ENCODE results near the gene DTD1. TPM values are rescaled to one million over a fixed set of nuclear protein-coding genes. Genes with fewer than 3 reads are reported as not detected.

DTD1 gene
- polyA plus RNA-seq, 4 donors = 25.9 to 32.7 (median 31.9) TPM

DNA sequence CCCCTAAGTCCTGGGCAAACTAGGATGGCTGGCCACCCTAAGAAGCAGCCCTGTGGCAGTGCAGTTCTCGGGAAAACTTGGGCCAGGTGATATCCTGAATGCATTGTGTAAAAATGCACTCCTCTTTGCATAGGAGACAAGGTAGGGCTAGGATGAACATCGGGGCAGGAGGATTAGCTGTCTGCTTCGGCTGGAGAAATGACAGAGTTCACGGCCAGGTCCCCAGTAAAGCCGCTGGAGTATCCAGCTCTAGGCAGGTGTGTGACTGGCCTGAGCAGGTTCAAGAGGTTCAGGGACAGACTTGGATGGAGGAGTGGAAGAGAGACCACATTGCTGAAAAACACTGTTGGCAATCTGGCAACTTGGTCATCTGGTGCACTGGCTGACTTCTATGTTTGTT, 26.4 kb downstream of the DTD1 start:
- DNase-seq (ENCODE audit: low read depth in 4 of 4, low spot score in 3 of 4) = no peak

DNA sequence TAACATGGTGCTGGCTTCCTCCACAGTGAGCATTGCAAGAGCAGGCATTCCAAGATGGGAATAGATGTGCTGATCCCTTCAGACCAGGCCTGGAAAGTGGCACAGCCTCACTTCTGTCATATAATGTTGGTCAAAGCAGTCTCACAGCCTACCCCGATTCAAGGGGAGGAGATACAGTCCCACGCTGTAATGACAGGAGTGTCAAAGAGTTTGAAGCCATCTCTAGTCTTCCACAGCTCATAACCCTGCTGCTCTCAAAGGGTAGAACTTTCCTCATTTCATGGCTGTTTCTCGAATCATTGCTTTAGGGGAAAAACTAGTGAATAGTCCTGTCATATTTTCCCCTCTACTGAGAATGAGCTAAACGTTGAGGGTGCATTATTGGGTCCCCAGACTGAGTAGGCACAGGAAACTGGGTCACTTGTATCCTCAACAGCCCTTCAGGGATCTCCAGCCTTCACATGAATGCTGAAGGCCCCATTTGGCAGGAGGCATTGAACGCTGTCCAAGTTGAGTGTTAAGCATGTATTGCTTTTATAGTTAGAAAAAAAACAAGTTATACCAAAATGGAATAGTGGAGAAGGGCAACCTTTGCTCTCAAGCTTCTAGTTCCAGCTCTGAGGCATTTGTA, 27.3 kb downstream of the DTD1 start:
- no peak for DNase-seq (ENCODE audit: low read depth in 4 of 4, low spot score in 3 of 4)

DNA sequence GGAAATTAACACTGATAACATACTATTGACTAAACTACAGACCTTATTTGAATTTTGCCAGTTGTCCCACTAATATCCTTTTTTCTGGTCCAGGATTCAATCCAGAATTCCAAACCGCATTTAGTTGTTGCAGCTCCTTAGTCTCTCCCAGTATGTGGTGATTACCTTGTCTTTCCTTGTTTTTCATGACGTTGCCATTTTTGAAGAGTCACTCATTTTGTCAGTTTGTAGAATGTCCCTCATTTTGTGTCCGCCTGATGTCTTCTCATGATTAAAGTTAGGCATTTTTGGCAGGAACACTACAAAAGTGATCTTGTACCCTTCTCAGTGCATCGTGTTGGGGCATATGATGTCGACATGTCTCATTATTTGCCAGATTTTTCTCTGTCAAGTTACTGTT, 33.1 kb downstream of the DTD1 start:
- no peak for DNase-seq (ENCODE audit: low read depth in 4 of 4, low spot score in 3 of 4)

DNA sequence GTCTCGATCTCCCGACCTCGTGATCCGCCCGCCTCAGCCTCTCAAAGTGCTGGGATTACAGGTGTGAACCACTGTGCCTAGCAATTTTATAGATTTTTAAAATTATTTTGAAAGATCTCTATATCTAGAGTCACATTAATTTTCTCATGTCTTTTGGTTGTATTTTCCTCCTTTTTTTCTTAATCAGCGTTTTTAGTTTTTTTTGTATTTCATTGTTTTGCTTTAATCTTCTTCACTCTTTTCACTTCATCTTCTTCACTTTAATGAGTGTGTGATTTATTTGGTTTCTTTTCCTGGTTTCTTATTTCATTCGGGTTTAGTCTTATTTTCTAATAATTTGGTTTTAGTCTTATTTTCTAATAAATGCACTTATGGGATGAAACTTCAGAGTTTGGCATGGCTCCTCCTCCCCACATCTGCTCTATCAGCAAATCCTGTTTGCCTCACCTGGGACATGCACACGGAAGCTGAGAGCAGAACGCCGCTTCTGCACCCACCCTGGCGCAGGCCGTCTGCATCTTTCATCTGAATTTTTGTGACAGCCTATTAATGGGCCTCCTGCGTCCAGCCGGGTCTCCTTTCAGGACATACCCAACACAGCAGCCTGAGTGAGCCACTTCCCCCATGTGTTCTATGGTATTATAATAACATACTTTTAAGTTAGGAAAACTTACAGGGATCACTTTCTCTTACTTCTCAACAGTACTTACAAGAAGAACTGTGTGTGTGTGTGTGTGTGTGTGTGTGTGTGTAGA, 35.5 kb downstream of the DTD1 start:
- no peak for DNase-seq (ENCODE audit: low read depth in 4 of 4, low spot score in 3 of 4)

DNA sequence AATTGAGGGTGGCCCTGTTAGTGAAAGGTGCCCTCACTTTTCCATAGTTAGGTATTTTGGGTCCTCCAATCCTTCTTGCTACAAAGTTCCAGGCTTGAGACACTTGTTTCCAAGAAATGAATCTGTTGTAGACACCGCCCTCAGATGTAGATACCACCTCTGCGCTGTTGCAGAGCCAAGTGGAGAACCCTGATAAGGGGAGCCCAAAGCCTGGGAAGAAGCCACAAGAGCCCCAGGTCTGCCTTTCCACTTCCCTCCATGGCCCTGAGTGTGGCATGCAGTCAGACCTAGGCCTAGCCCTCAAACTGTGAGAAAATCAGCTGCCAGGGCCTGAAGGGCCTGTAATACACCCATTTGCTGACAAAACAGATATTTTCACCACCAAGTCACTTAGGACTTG, 37.1 kb downstream of the DTD1 start:
- no peak for DNase-seq (ENCODE audit: low read depth in 4 of 4, low spot score in 3 of 4)

DNA sequence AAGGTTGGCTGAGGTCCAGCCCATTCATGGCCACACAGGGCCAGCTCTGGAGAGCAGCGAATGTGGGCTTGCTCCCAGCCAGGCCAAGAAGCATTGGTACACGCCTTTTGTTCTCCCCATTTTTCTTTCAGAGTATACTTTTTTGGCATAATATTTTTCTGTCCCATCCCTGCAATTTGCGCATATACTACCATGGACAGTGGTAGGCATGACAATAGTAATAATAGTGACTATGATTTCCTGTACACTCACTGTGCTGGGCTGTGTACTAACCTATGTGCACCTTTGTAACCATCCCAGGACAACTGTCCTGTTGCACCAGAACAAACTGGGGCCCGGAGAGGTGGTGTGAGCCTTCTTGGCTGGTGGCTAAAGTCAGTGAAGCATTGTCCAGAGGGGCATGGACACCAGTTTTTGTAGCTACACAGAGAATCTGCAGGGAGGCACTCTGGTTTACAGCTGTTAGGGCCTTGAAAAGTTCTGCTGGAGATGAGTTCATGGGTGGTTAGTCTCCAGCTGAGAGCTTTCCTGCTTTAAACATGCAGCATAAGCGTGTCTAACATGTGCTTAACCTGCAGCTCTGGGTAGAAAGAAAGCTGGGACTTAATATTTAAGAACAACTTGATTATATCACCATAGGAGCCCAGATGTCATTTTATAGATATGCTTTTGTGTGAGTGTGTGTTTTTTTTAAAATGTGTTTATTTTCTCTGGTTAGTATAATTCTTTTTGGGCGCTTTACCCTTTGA, 38.2 kb downstream of the DTD1 start:
- no peak for DNase-seq (ENCODE audit: low read depth in 4 of 4, low spot score in 3 of 4)

DNA sequence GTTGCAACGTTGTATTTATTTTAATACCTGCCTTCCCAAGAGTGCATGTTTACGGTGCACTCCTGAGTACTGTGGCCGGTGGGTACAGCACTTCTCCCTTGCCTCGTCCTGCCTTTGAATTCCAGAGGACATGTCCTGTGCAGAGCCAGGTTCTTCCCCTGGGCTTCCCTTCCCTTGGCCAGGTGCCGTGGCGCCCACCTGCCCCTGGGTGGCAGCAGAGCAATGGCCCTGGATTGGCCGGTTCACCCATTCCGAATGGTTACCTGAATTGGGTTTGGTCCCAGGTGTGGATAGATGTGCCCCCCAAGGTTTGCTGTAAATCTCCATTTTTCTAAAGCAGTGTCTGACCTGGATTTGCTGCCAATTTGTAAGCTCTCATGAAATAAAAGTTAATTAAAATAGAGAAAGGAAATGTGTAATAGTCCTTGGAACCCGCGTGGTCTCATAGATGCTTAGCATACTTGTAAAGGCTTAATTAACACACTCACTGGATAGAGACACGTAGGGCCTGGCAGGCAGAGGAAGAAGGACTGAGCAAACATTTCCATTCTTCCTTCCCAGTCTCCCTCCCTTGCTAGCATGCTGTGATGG, 40.6 kb downstream of the DTD1 start:
- no peak for DNase-seq (ENCODE audit: low read depth in 4 of 4, low spot score in 3 of 4)

DNA sequence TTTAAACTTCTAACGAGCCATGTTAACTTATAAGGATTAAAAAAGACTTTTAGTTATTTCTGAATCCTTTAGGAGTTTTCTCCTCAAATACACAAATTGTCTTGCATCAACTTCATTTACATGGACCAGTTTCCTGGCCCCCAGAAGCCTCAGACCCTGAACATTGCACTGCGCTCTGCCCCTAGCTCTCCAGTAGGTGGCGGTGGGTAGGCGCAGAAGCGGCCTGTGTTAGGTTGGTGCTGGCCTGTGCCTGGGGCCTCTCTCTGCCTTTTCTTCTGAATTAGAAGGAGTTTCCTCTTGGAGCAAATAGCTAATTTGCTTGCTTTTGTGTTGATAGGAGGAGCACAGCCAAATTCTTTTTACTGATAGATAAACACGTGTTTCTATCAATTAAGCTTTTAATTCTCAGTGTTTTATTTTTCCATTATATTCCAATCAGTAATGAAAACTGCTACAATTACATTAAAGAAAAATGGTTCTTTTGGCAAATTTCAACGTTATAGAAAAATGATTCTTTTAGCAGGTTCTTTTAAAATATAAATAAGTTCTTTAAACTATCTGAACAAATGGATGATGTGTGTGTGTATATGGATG, 44.4 kb downstream of the DTD1 start:
- peak in 3 of 4 donors; percentile 44 to 46 (median 45) for DNase-seq (ENCODE audit: low read depth in 4 of 4, low spot score in 3 of 4)

DNA sequence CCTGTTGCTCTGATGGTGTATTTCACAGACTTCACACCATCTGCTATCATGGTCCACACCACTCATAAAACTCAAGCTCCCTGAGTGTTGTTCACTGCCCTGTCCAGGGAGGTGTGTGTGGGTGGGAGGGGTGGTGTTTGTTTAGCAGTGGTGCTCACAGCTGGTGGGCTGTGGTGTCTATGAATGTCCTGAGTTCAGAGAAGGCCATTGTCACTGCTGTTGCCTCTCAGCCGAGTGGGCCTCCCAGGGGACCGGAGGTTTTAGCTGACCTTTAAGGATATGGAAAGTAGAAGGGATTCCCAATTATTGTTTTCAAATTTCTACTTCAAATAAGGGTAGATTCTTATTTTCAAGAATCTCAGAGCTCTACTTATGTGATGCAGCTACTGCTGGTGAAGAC, 45.6 kb downstream of the DTD1 start:
- DNase-seq (ENCODE audit: low read depth in 4 of 4, low spot score in 3 of 4) = no peak

DNA sequence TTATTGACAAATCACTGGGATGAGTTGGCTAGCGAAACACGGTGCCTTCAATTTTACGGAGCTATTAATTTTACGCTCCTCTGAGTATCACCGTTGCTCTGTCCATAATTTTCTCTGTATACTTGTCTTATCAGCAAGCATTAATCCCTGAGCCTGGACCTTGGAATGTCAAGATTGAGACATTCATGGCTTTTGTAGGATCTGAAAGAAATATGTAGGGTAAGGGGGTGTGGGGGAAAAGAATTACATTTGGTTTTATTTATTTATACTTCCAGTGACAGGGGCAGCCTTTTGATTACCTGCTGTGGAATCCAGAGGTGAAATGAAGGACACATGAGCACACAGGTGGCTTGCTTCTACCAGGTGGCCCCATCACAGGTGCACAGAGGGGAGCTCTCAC, 46.6 kb downstream of the DTD1 start:
- DNase-seq (ENCODE audit: low read depth in 4 of 4, low spot score in 3 of 4) = no peak

DNA sequence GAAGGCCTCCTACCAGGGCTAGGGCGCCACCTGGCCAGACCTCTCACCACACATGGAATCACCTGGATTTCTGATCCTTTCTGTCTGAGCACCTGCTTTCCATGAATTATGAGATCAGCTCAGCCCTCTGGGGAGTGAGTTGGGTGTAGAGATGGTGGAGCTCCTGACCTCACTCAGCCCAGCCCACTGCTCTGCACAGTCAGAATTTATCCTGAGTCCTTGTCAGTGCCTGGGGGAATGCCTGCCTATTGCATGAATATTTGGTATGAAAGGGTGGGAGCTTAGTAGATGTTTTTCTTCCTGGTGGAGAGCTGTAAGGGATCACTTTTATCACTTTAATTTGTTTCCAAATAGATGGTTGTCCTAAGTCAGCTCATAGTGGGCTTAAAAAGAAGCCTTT, 47.5 kb downstream of the DTD1 start:
- DNase-seq (ENCODE audit: low read depth in 4 of 4, low spot score in 3 of 4) = no peak

DNA sequence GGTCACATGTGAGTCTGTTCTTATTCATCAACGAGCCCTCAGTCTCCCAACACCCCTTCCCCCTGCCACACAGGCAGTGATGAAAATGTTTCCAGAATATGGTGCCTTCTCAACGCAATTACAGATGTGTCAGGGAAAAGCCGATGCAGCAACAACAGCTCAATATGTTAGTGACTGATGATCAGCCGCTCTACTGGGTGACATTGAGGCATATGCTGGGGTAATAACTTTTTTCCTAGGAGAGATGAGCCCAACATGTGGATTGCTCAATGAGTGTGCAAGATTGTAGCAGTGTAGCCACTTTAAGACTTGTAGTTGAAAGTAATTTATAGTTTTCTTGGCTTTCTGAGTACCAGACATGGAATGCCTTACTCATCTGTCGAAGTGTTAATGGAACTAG, 49.4 kb downstream of the DTD1 start:
- DNase-seq (ENCODE audit: low read depth in 4 of 4, low spot score in 3 of 4) = no peak

DNA sequence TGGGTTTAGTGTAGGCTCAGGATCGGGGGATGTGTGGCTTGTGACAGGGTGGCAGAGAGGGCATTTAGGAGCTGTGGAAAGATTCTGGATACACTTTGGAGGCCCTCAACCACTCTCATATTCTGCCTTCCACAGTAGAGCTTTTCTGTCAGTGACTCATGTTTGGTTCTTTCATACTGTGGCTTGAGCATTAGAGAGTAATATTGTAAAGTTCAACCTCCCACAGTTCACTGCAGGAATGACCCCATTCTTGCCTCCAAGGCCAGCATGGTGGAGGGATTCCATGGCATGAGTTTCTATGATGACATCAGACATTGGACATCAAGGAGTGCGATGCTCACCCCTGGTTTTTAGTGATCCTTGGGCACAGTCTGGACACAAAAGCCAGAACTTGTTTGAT, 50.9 kb downstream of the DTD1 start:
- DNase-seq (ENCODE audit: low read depth in 4 of 4, low spot score in 3 of 4) = no peak

DNA sequence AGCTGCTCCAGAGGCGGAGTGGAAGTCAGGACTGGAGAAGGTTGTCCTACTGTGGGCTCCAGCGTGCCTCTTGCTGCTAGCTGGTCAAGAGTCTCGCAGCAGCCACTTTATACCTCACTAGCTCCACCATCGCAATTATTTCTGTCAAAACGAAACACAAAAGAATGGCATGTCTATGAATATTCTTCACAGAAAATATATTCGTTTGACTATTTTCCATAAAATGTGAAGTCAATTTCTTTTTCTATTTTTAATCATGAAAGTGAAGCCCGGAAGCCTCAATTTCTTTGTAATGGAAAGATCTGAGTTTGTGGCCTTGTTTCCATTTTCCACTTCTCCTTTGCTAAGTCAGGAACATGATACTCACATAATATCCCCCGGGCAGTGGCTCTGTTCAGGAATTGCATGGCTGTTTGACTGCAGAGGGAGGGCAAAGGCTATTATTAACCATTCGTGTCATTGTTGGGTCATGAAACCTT, 51.7 kb downstream of the DTD1 start:
- DNase-seq (ENCODE audit: low read depth in 4 of 4, low spot score in 3 of 4) = no peak

DNA sequence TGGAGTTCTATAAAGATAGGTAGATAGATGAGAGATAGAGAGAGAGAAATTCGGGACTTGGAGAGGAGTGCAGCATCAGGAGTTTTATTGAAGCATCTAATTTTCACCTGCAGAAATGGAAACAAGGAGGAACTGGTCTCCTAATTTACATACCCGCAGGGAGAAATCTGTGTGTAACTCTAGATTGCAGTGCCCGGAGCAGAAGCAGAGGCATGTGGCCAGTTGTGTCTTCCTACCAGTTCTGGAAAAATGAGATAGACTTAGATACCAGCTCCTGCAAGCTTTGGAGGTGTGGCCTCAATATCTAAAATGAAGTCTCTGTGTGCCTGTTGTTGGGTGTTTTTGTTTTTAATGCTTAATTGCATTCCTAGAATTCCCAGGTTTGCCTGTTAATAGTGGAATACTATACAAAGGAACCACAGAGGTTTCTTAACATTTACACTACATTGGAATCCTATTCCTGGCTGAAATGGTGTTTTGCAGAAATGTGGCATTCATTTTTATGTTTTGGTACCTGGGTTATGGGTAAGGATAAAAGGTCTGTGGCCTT, 57.4 kb downstream of the DTD1 start:
- no peak for DNase-seq (ENCODE audit: low read depth in 4 of 4, low spot score in 3 of 4)

DNA sequence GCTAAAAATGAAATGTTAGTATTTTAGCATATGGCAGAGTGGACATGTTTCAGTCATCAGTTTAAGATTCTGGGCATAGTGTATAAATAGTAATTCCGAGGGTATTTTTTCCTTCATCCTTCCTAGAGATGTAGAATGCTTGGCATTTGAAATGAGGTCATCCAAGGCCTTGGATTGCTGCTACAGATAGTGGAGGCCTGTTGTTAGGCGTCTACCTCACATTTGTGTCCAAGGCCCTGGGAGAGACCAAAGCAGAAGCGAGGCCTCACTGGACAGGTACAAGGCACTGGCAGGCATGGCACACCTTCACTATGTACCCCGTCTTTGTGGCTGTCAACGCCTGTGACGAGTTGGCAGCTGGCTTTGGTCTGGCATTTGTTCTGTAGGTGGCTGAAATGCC, 58.0 kb downstream of the DTD1 start:
- no peak for DNase-seq (ENCODE audit: low read depth in 4 of 4, low spot score in 3 of 4)

DNA sequence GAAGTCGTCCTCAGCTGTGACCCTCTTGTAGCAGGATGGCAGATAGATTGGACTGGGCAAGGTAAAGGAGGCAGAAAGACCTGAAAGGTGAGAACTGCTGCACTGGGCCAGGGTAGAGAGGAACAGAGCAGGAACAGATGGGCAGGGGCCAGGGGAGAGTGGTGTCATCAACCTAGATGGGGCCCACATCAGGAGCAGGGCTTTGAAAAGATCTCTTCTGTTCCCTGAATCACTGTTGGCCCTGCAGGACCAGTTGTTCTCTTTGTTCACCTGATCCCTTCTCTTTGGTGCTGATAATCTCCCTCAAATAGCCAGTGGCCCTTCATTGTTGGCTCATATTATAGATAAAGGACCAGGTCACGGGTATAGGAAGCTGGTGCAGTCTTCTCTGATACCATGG, 59.9 kb downstream of the DTD1 start:
- DNase-seq (ENCODE audit: low read depth in 4 of 4, low spot score in 3 of 4) = no peak

DNA sequence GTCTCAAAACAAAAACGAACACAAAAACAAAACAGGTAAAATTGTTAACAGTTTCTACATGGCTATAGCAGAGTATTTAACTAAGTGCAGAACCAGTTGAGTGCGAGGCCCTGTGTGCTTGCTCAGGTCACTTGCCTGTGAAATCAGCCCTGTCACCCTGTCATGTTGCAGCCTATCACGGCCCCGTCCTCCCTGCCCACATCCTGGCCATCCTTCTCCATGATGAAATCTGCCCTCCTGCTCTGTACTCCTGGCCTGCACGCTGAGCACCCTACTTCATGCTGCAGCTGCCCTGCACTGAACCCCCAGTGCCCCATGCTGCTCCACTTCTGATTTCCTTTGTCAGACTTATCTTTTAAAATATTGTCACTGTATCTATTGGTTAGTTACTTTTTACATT, 62.4 kb downstream of the DTD1 start:
- DNase-seq (ENCODE audit: low read depth in 4 of 4, low spot score in 3 of 4) = no peak

DNA sequence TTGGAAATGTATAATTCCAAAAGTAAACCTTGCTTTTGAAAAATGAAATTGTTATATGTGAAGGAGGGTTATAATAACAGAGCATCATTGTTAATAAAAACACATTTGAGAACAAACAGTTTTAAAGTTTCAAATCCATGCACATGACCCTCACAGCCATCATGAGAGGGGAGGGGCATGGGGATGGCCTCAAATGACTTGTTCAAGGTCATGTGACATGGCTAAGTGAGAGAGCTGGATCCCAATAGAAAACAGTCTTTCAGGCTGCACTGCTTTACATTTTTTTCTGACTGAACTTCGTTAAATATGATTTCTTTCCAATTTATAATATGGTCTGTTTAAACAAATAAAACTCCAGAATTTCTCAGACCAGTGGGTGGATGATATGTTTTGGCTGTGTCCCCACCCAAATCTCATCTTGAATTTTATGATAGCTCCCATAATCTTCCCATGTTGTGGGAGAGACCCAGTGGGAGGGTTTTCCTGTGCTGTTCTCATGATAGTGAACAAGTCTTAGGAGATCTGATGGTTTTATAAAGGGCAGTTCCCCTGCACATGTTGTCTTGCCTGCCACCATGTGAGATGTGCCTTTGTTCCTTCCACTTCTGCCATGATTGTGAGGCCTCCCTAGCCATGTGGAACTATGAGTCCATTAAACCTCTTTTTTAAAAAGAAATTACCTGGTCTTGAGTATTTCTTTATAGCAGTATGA, 66.0 kb downstream of the DTD1 start:
- DNase-seq (ENCODE audit: low read depth in 4 of 4, low spot score in 3 of 4) = no peak

DNA sequence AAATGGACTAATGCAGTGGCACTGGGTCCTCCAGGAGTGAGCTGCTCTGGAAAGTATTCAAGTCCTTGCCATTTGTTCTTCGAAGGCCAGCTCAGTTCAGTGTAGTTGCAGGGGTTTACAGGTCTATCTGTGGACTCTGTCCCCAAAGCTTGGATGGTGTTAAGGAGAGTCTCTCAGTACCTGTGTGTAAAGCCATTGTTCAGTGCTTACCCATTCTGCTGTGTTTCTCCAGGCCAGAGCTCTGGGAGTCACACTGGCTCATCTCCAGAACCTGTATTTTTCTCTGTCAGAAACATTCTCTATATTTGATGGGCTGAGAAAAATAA, 66.6 kb downstream of the DTD1 start:
- no peak for DNase-seq (ENCODE audit: low read depth in 4 of 4, low spot score in 3 of 4)

Measured in right renal pelvis (tissue), 4 donors.